Stimulated activated CD4-positive, alpha-beta T cell treated with anti-CD3 and anti-CD28 coated beads, TNF-alpha, amount 100 ng/mL, for 48 hours (primary cell): ENCODE results near the gene FGF13.

Source experiments
- DNase-seq, 3 donors: peaks; one replicate each; pipeline ENCODE4 v3.0.0-alpha.2; 2020; ENCODE audit warnings: low read depth in 3 of 3

Gene FGF13

GRCh38 chrX:138711399-138712347 lies at the start of gene FGF13:
FGF13 (minus strand) TSS chrX:138711717; CDS start chrX:138711003, 714 bp downstream.
- no peak for DNase-seq

GRCh38 chrX:138759217-138759943 lies 47.9 kb upstream of the FGF13 start:
- DNase-seq, result no peak

- DNase-seq, result no peak
These were observed 44.7 kb upstream of the FGF13 start for GRCh38 chrX:138756234-138756633.

- DNase-seq, result no peak
These were observed 43.3 kb upstream of the FGF13 start for GRCh38 chrX:138754861-138755260.

- DNase-seq, result no peak
These were observed 37.0 kb upstream of the FGF13 start for GRCh38 chrX:138748480-138748879.

GRCh38 chrX:138745196-138745595 lies 33.7 kb upstream of the FGF13 start:
- DNase-seq, result peak in 1 of 3 donors; percentile 18

- no peak for DNase-seq
These were observed 30.7 kb upstream of the FGF13 start for GRCh38 chrX:138742217-138742616.

GRCh38 chrX:138740341-138740740 lies 28.8 kb upstream of the FGF13 start:
- DNase-seq, result no peak

- DNase-seq, result no peak
These were observed 11.8 kb upstream of the FGF13 start for GRCh38 chrX:138723301-138723700.

GRCh38 chrX:138719396-138719795 lies 7.9 kb upstream of the FGF13 start:
- DNase-seq, result no peak

GRCh38 chrX:138718941-138719340 lies 7.4 kb upstream of the FGF13 start:
- DNase-seq, result no peak

- no peak for DNase-seq
These were observed 613 bp downstream of the FGF13 start for GRCh38 chrX:138710866-138711341.

GRCh38 chrX:138709886-138710791 lies 1.4 kb downstream of the FGF13 start:
- no peak for DNase-seq

GRCh38 chrX:138708268-138708667 lies 3.2 kb downstream of the FGF13 start:
- DNase-seq, result no peak

GRCh38 chrX:138704596-138704995 lies 6.9 kb downstream of the FGF13 start:
- no peak for DNase-seq

- DNase-seq, result no peak
These were observed 7.4 kb downstream of the FGF13 start for GRCh38 chrX:138704101-138704500.

GRCh38 chrX:138692591-138692990 lies 18.9 kb downstream of the FGF13 start:
- no peak for DNase-seq

GRCh38 chrX:138691186-138691585 lies 20.3 kb downstream of the FGF13 start:
- no peak for DNase-seq

GRCh38 chrX:138690591-138690990 lies 20.9 kb downstream of the FGF13 start:
- DNase-seq, result no peak

GRCh38 chrX:138683600-138683999 lies 27.9 kb downstream of the FGF13 start:
- DNase-seq, result no peak

GRCh38 chrX:138669693-138670092 lies 41.8 kb downstream of the FGF13 start:
- no peak for DNase-seq

GRCh38 chrX:138664466-138664865 lies 47.1 kb downstream of the FGF13 start:
- no peak for DNase-seq
